Fibroblast of peridontal ligament (primary cell): Measurements from ENCODE around the gene PDILT.
"Not testable (repeated sequence)": the region's sequence is repeated elsewhere in the genome, so short reads cannot be mapped to it uniquely, and the experiment has no call there.

Experiments
- DNase-seq: peaks from one replicate; pipeline ENCODE4 v3.0.0-alpha.2; 2010; ENCODE audit errors: extremely low read depth

PDILT gene

DNA sequence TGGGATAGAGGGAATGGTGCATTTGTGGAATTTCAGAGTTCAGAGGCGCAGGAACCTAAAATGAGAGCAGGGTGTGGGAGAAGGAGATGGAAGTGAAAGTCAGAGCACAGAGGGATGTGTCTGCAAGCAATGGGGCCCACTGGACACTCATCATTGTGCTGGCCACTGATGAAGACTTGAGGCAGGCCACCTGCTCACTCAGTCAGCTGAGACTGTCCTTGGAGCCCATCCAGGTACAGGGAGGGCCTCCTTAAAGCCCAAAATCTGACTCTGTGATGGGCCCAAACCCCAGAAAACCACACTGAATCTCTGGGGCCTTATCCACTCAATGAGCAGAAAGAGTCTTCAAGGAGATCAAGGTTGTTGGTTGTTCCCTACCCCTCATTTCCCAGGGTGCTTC is 82.9 kb downstream of the PDILT start:
- DNase-seq = no peak

DNA sequence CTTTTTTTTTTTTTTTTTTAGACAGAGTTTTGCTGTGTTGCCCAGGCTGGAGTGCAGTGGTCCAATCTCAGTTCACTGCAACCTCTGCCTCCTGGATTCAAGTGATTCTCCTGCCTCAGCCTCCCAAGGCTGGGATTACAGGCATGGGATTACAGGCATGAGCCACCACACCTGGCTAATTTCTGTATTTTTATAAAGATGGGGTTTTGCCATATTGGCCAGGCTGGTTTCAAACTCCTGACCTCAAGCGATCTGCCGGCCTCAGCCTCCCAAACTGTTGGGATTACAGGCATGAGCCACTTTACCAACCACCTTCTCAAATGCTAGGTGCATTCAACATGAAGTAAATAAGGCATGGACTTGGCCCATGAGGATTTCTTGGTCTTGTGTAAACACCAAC is 83.5 kb downstream of the PDILT start:
- not testable (repeated sequence) for DNase-seq

DNA sequence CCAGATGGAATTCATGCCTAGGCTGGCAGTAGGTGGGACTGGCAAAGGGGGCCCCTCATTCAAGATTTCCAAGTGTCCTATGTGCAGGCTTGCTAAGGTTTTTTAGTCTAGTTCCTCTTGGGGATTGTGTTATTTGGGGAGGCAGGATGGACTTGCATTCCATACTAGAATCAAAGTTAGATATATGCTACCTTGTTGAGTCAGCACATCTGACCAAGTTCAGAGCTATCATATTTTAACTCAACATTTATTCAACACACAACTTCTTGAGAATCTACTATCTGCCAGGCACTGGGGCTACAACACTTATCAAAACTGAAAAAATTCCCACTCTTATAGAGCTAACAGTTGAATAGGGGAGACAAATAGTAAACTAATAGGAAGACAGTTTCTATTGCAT is 83.9 kb downstream of the PDILT start:
- DNase-seq = no peak

DNA sequence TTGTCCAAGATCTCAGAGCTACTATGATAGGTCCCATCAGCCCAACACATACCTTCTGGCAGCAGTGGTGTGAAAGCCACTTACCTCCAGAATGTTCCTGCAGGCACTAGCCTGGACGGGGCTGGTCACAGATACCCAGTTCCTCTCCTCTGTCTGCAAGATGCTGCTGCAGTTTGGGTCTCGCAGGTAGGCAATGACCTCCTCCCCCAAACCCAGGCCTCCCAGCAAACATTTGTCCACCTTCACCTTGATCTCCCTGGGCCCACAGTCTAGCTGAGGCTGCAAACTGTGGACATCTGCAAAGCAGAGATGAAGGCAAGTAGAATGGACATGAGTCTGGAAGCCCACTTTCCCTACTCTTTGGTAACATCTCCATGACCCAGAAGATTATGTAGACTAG is 84.4 kb downstream of the PDILT start:
- no peak for DNase-seq

DNA sequence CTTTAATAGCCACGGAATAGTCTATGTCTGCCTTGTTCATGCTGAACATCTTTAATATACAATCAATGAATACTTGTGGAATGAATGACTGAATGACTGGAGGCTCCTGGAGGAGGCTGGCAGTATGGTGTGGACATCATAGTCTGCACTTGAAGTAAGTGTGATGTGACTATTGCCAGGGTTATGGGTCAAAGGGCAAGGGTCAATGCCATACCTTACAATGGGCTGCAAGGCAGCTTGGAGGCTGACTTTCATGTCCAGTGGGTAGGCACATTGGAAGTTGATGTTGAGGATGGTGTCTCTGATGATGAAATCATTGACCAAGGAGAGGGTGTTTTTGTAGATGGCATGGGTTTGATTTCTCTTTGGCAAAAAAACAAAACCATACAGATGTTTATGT is 85.1 kb downstream of the PDILT start:
- DNase-seq = no peak

DNA sequence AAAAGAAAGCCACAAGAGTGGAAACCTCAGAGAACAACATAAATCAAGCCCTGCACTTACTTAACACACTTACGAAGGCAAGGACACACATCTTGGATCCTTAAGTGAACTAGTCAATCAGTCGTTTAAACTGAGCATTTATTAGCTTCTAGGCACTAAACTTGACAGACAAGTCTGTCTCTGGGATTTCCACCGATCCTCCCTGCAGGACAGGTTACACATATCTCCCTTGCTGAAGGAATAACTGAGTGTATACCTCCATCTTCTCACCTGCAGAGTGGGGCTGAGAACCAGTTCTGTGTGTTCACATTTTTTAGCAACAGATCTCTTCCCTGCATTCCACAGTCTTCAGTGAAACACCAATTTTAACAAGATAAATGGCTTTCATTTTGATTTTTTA is 86.1 kb downstream of the PDILT start:
- DNase-seq = no peak

DNA sequence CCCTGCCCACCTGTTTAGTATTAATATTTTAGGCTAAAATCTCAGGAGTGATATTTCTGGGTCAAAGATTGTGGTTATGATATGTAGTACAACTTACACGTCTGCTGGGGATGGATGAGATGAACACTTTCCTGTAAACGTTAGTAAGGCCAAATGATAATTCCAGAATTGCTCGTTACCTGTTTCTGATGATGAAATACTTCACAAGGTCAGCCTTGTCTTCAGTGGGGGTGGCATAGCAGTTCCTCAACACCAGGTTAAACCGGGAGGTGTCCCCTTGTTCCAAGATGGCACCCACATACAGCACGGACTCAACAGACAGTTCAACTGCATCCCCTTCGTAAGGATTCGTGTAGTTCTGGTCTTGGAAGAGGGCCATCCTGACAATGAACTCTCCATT is 86.5 kb downstream of the PDILT start:
- DNase-seq = no peak

DNA sequence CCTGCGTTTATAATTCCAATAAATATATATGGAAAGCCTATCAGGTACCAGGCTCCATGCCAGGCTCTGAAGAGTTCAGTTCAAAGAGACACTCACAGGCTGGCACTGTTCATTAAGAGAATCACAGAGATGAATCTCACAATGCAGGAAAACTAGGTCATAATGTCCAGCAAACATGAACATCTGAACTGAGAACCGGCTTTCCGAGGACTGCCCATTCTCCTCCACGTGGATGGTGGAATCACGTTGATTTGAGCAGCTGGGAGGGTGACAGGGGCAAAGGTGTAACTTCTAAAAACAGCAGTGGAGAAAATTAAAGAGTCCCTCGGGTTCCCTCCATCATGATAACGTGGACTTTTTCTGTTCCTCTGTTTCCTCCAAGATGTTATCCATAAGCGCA is 87.4 kb downstream of the PDILT start:
- DNase-seq = no peak

DNA sequence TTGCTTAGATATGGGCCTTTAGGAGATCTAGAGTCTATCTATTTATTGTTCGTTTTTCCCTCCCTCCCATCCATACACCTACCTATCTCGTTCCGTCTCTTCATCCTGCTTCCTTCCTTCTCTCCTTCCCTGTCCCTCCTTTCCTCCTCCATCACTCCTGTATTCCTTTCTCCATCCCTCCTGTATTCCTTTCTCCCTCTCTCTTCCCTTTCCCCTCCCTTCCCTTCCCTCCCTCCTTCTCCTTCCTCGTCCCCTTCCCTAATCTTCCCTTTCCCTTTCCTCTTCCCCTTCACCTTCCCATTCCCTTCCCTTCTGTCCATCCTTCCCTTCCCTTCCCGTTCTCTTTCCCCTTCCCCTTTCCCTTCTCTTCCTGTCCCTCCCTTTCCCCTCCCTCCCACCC is 87.8 kb downstream of the PDILT start:
- no peak for DNase-seq

DNA sequence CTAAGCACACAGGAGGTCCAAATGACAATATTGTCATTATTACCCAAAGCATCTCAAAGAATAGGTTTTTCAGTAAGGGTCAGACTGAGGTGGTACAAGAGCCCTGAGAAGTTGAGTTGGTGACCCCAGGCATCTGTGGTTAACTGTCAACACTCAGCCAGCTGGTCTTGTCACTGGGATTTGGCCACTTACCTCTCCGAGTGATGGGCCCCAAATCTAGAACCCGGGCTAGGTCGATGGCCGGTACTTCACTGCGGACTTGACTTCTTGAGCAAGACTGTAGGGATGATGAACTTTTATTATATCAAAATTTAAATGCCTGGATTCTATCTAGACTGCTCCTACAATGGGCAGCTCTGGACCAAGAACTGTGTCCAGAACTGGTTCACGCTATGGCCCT is 88.8 kb downstream of the PDILT start:
- no peak for DNase-seq

DNA sequence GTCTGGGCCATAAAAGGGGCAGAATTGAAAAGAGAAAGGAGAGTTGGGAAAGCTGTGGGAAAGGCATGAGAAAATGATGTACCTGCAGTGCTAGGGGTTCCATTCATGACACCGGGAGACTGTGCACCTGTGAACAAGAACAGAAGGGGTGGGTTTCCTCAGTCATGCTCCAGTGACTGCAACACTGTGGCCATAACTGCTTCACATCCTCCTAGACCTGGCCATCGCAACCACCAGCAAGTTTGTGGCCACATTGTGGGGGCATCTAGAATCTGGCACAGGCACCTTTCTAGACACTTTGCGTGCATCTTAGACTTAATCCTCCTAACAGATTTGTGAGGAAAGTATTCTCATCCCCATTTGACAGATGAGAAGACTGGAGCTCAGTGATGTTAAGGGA is 90.0 kb downstream of the PDILT start:
- DNase-seq = no peak

DNA sequence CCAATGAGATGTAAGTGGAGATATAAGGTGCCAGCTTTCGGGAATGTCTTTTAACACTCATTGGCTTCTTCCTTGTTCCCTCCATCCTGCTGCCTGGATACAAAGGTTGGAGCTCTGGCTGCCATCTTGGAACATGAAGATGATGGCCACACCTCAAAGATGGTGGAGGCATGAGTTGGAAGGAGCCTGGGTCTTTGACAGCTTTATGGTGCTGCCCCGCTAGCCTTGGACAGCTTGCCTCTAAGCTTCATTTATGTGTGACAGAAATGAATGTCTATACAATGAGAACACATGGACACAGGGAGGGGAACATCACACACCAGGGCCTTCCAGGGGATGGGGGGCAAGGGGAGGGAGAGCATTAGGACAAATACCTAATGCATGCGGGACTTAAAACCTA is 90.8 kb downstream of the PDILT start:
- DNase-seq = no peak

DNA sequence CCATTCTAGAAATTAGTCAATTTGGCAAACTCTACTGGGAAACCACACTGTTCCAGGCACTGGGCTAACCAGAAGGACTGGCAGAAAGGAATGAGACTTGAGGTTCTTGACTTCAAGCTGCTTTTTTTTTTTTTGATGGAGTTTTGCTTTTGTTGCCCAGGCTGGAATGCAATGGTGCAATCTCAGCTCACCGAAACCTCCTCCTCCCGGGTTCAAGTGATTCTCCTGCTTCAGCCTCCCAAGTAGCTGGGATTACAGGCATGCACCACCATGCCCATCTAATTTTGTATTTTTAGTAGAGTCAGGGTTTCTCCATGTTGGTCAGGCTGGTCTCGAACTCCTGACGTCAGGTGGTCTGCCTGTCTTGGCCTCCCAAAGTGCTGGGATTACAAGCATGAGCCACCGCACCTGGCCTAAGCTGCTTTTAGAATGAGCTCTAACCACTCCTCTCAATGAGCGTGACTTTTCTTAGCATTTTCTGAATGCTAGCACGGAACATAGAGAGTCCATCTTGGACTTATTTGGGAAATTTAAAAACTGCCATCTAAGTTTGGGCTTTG is 91.9 kb downstream of the PDILT start:
- DNase-seq = not testable (repeated sequence)

DNA sequence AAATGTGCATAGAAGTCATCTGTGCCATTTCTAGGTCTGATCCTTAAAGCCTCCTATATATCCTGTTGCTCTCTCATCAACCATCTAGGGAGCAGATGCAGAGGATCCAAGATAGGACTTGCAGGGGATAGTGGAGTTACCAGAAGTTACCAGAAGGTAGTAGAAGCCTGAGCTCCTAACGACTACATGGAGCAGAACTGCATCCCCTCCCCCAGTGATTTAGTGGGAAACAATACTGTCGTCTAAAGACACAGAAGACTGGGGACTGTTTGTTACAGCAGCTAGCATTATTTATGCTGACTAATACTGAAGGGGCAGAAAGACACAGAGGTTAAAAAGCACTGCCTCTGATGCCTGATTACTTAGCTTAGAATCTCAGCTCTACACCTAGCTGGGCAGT is 93.0 kb downstream of the PDILT start:
- DNase-seq = no peak

DNA sequence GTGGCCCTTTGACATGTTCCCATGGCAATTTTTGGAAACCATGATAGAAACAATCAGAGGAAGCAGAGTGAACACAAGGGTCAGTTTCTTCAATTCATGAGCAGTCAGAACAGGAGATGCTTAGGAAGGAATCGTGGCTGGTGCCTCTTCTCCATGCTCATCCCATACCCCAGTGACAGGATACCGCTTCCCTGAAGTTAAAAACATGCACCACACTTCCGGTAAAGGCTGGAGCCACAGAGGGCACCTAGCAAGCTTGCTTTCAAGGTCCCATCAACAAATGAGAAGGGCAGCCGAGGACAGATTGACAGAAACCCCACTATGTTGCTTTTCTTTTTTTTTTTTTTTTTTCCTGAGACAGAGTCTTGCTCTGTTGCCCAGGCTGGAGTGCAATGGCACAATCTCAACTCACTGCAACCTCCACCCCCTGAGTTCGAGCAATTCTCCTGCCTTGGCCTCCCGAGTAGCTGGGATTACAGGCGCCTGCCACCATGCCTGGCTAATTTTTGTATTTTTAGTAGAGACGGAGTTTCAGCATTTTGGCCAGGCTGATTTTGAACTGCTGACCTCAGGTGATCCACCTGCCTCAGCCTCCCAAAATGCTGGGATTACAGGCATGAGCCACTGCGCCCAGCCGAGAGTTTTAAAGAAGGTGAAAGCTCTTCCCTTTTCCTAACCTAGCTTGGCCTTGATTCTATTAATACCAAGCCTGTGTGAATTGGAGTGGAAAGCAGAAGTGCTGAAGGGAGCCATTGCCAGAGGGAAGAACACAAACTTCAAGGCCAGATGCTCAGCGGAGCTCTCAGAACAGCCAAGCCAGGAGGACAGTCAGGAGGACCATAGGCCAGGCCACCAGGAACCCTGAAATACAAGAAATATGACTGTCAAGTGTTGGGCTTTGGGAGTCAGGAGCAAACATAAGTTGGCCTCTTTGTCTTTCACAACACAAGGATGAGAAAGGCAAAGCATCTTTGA is 93.8 kb downstream of the PDILT start:
- DNase-seq = no peak

DNA sequence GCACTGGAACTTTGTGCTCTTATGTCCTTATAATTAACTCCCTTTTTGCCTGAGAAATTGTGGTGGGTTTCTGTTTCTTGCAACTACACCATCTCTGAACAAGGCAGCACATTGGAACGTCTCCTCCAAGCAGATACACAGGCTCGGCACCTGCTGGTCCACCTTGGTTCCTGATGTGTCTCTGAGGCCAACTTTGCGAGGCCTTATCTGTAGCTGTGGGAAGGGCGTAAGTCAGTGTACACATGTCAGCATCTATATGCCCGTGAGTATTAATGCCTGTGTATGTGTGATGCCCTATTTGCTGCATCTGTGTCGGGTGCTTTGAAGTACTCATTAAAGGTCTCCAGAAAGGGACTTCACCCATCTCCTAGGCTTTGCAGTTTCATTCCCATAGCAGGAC is 94.8 kb downstream of the PDILT start:
- no peak for DNase-seq
